ENCODE results near the gene HOGA1.

GRCh38 chr10:97534746-97535367 lies 49.3 kb upstream of the HOGA1 start:
- TF ChIP-seq CTCF (IDR thresholded peaks at IDR 0.05) (no peak), POLR2A (IDR thresholded peaks at IDR 0.05) (no peak)
